ENCODE measurements around the gene NECAB2.

The NECAB2 gene

GRCh38 chr16:83994087-83994486 lies 26.0 kb downstream of the NECAB2 start:
- no peaks in the 10 kb centered on the region for H3K36me3 ChIP-seq (ENCODE audit: control insufficient read depth, insufficient read depth, low read length)
- no peaks in the 10 kb centered on the region for H3K4me1 ChIP-seq (ENCODE audit: control insufficient read depth, insufficient read depth, low read length)
- no CpG with 5 or more reads among the region's 8 CpGs for WGBS (ENCODE audit: insufficient coverage, insufficient read length)
- no peaks in the 10 kb centered on the region for H3K27me3 ChIP-seq (ENCODE audit: control insufficient read depth, insufficient read depth, low read length)
- H3K4me3 ChIP-seq (ENCODE audit: low read length), result no peak overlapping the region
- DNase-seq (ENCODE audit: low read depth, low spot score), result no peak
- no peak overlapping the region for H3K27ac ChIP-seq (ENCODE audit: low read length)
- H3K9me3 ChIP-seq (ENCODE audit: control insufficient read depth, insufficient read depth, low read length), result no peaks in the 10 kb centered on the region

GRCh38 chr16:83994703-83995102 lies 26.7 kb downstream of the NECAB2 start:
- no peak for DNase-seq (ENCODE audit: low read depth, low spot score)
- no peaks in the 10 kb centered on the region for H3K9me3 ChIP-seq (ENCODE audit: control insufficient read depth, insufficient read depth, low read length)
- no peak overlapping the region for H3K27ac ChIP-seq (ENCODE audit: low read length)
- no peaks in the 10 kb centered on the region for H3K36me3 ChIP-seq (ENCODE audit: control insufficient read depth, insufficient read depth, low read length)
- no peak overlapping the region for H3K4me3 ChIP-seq (ENCODE audit: low read length)
- H3K4me1 ChIP-seq (ENCODE audit: control insufficient read depth, insufficient read depth, low read length), result no peaks in the 10 kb centered on the region
- WGBS (ENCODE audit: insufficient coverage, insufficient read length), result no CpG with 5 or more reads among the region's 13 CpGs
- H3K27me3 ChIP-seq (ENCODE audit: control insufficient read depth, insufficient read depth, low read length), result no peaks in the 10 kb centered on the region

- Histone ChIP-seq H3K27ac (ENCODE audit: low read length) (no peak overlapping the region), H3K4me3 (ENCODE audit: low read length) (no peak overlapping the region), H3K9me3 (ENCODE audit: control insufficient read depth, insufficient read depth, low read length) (no peaks in the 10 kb centered on the region), H3K4me1 (ENCODE audit: control insufficient read depth, insufficient read depth, low read length) (no peaks in the 10 kb centered on the region), H3K27me3 (ENCODE audit: control insufficient read depth, insufficient read depth, low read length) (no peaks in the 10 kb centered on the region), H3K36me3 (ENCODE audit: control insufficient read depth, insufficient read depth, low read length) (no peaks in the 10 kb centered on the region)
- DNase-seq (ENCODE audit: low read depth, low spot score), result peak; percentile 25
- no CpG with 5 or more reads among the region's 21 CpGs for WGBS (ENCODE audit: insufficient coverage, insufficient read length)
Observed at GRCh38 chr16:83995754-83996153, 27.7 kb downstream of the NECAB2 start.

GRCh38 chr16:83996481-83997252 lies 28.6 kb downstream of the NECAB2 start:
- no peak overlapping the region for H3K4me3 ChIP-seq (ENCODE audit: low read length)
- H3K36me3 ChIP-seq (ENCODE audit: control insufficient read depth, insufficient read depth, low read length), result no peaks in the 10 kb centered on the region
- WGBS (ENCODE audit: insufficient coverage, insufficient read length), result no CpG with 5 or more reads among the region's 15 CpGs
- H3K27ac ChIP-seq (ENCODE audit: low read length), result no peak overlapping the region
- no peaks in the 10 kb centered on the region for H3K4me1 ChIP-seq (ENCODE audit: control insufficient read depth, insufficient read depth, low read length)
- no peaks in the 10 kb centered on the region for H3K27me3 ChIP-seq (ENCODE audit: control insufficient read depth, insufficient read depth, low read length)
- H3K9me3 ChIP-seq (ENCODE audit: control insufficient read depth, insufficient read depth, low read length), result no peaks in the 10 kb centered on the region
- DNase-seq (ENCODE audit: low read depth, low spot score), result no peak

- Histone ChIP-seq H3K4me3 (ENCODE audit: low read length) (no peak overlapping the region), H3K27me3 (ENCODE audit: control insufficient read depth, insufficient read depth, low read length) (no peaks in the 10 kb centered on the region), H3K27ac (ENCODE audit: low read length) (no peak overlapping the region), H3K9me3 (ENCODE audit: control insufficient read depth, insufficient read depth, low read length) (no peaks in the 10 kb centered on the region), H3K4me1 (ENCODE audit: control insufficient read depth, insufficient read depth, low read length) (no peaks in the 10 kb centered on the region), H3K36me3 (ENCODE audit: control insufficient read depth, insufficient read depth, low read length) (no peaks in the 10 kb centered on the region)
- WGBS (ENCODE audit: insufficient coverage, insufficient read length), result no CpG with 5 or more reads among the region's 13 CpGs
- DNase-seq (ENCODE audit: low read depth, low spot score), result no peak
Observed at GRCh38 chr16:83998091-83998490, 30.0 kb downstream of the NECAB2 start.

- no peak overlapping the region for H3K27ac ChIP-seq (ENCODE audit: low read length)
- no peak for DNase-seq (ENCODE audit: low read depth, low spot score)
- no peaks in the 10 kb centered on the region for H3K27me3 ChIP-seq (ENCODE audit: control insufficient read depth, insufficient read depth, low read length)
- no peaks in the 10 kb centered on the region for H3K4me1 ChIP-seq (ENCODE audit: control insufficient read depth, insufficient read depth, low read length)
- no peak overlapping the region for H3K4me3 ChIP-seq (ENCODE audit: low read length)
- WGBS (ENCODE audit: insufficient coverage, insufficient read length), result no CpG with 5 or more reads among the region's 13 CpGs
- no peaks in the 10 kb centered on the region for H3K36me3 ChIP-seq (ENCODE audit: control insufficient read depth, insufficient read depth, low read length)
- no peaks in the 10 kb centered on the region for H3K9me3 ChIP-seq (ENCODE audit: control insufficient read depth, insufficient read depth, low read length)
Observed at GRCh38 chr16:84000989-84001642, 33.1 kb downstream of the NECAB2 start.

GRCh38 chr16:84001726-84002125 lies 33.7 kb downstream of the NECAB2 start:
- H3K27ac ChIP-seq (ENCODE audit: low read length), result no peak overlapping the region
- H3K4me1 ChIP-seq (ENCODE audit: control insufficient read depth, insufficient read depth, low read length), result no peaks in the 10 kb centered on the region
- no peaks in the 10 kb centered on the region for H3K36me3 ChIP-seq (ENCODE audit: control insufficient read depth, insufficient read depth, low read length)
- DNase-seq (ENCODE audit: low read depth, low spot score), result no peak
- no peaks in the 10 kb centered on the region for H3K27me3 ChIP-seq (ENCODE audit: control insufficient read depth, insufficient read depth, low read length)
- no CpG with 5 or more reads among the region's 7 CpGs for WGBS (ENCODE audit: insufficient coverage, insufficient read length)
- H3K4me3 ChIP-seq (ENCODE audit: low read length), result no peak overlapping the region
- no peaks in the 10 kb centered on the region for H3K9me3 ChIP-seq (ENCODE audit: control insufficient read depth, insufficient read depth, low read length)

GRCh38 chr16:84003038-84003437 lies 35.0 kb downstream of the NECAB2 start:
- no peaks in the 10 kb centered on the region for H3K9me3 ChIP-seq (ENCODE audit: control insufficient read depth, insufficient read depth, low read length)
- H3K27me3 ChIP-seq (ENCODE audit: control insufficient read depth, insufficient read depth, low read length), result no peaks in the 10 kb centered on the region
- WGBS (ENCODE audit: insufficient coverage, insufficient read length), result no CpG with 5 or more reads among the region's 12 CpGs
- no peaks in the 10 kb centered on the region for H3K36me3 ChIP-seq (ENCODE audit: control insufficient read depth, insufficient read depth, low read length)
- no peaks in the 10 kb centered on the region for H3K4me1 ChIP-seq (ENCODE audit: control insufficient read depth, insufficient read depth, low read length)
- no peak overlapping the region for H3K4me3 ChIP-seq (ENCODE audit: low read length)
- H3K27ac ChIP-seq (ENCODE audit: low read length), result no peak overlapping the region
- no peak for DNase-seq (ENCODE audit: low read depth, low spot score)

GRCh38 chr16:84004442-84004841 lies 36.4 kb downstream of the NECAB2 start:
- WGBS (ENCODE audit: insufficient coverage, insufficient read length), result no CpG with 5 or more reads among the region's 7 CpGs
- no peak overlapping the region for H3K4me3 ChIP-seq (ENCODE audit: low read length)
- H3K27me3 ChIP-seq (ENCODE audit: control insufficient read depth, insufficient read depth, low read length), result no peaks in the 10 kb centered on the region
- DNase-seq (ENCODE audit: low read depth, low spot score), result no peak
- H3K9me3 ChIP-seq (ENCODE audit: control insufficient read depth, insufficient read depth, low read length), result no peaks in the 10 kb centered on the region
- no peaks in the 10 kb centered on the region for H3K36me3 ChIP-seq (ENCODE audit: control insufficient read depth, insufficient read depth, low read length)
- H3K27ac ChIP-seq (ENCODE audit: low read length), result no peak overlapping the region
- H3K4me1 ChIP-seq (ENCODE audit: control insufficient read depth, insufficient read depth, low read length), result no peaks in the 10 kb centered on the region; the same call in 1 of the 2 replicates

- Histone ChIP-seq H3K4me3 (ENCODE audit: low read length) (no peak overlapping the region), H3K4me1 (ENCODE audit: control insufficient read depth, insufficient read depth, low read length) (no peaks in the 10 kb centered on the region; the same call in 1 of the 2 replicates), H3K36me3 (ENCODE audit: control insufficient read depth, insufficient read depth, low read length) (no peaks in the 10 kb centered on the region), H3K27ac (ENCODE audit: low read length) (no peak overlapping the region), H3K27me3 (ENCODE audit: control insufficient read depth, insufficient read depth, low read length) (no peaks in the 10 kb centered on the region), H3K9me3 (ENCODE audit: control insufficient read depth, insufficient read depth, low read length) (no peaks in the 10 kb centered on the region)
- DNase-seq (ENCODE audit: low read depth, low spot score), result no peak
- no CpG with 5 or more reads among the region's 5 CpGs for WGBS (ENCODE audit: insufficient coverage, insufficient read length)
Observed at GRCh38 chr16:84005391-84005790, 37.3 kb downstream of the NECAB2 start.

Measured in iPS DF 6.9 (cell line).